Caco-2 (cell line): ENCODE results near the gene CDKL2. TPM values are rescaled to one million over a fixed set of nuclear protein-coding genes. Genes with fewer than 3 reads are reported as not detected.

Source experiments
- BruUV-seq: library from RNA; stranded (reverse); fragments of 400-500 nt; replicated peaks from 2 replicates; lab custom pipeline; 2021; lab: Mats Ljungman, UMichigan
- CTCF ChIA-PET: fragments of 300-600 bp; sonication (Branson Sonifier 250); formaldehyde crosslinking; loops from one replicate; lab custom pipeline; 2022; ENCODE audit warnings: antibody characterized with exemption; lab: Charles Lee
- POLR2A ChIA-PET: fragments of 300-600 bp; sonication (Branson Sonifier 250); formaldehyde crosslinking; loops from one replicate; lab custom pipeline; 2022; ENCODE audit warnings: antibody characterized with exemption; lab: Charles Lee
- DNase-seq, 2 experiments: peaks; one replicate each; pipeline versions ENCODE4 v3.0.0 to v3.0.0-alpha.2; 2020 to 2022
- H3K27me3 ChIP-seq: replicated peaks from 2 replicates; pipeline ENCODE4 v1.6.0; 2011; ENCODE audit warnings: low read length; ENCODE audit not compliant: control insufficient read depth, insufficient read depth
- H3K36me3 ChIP-seq: 2 replicates; pipeline ENCODE4 v1.5.1; 2011; ENCODE audit warnings: low read length; ENCODE audit not compliant: control insufficient read depth, insufficient read depth
- H3K4me1 ChIP-seq: fragments of 250-450 bp; sonication (Bioruptor Pico); 2 replicates; pipeline ENCODE4 v1.5.1; 2020; ENCODE audit warnings: mild to moderate bottlenecking
- H3K4me3 ChIP-seq: 2 replicates; pipeline ENCODE4 v1.5.1; 2011; ENCODE audit warnings: low read depth, mild to moderate bottlenecking, control low read depth, low read length
- H3K9me3 ChIP-seq: fragments of 250-450 bp; sonication (Bioruptor Pico); 2 replicates; pipeline ENCODE4 v1.5.1; 2020; ENCODE audit warnings: mild to moderate bottlenecking, moderate library complexity
- H3K27ac Mint-ChIP-seq: one replicate; pipeline ENCODE4 v1.8.0; 2022; ENCODE audit warnings: mixed read lengths; ENCODE audit not compliant: unreplicated experiment
- H3K27me3 Mint-ChIP-seq: one replicate; pipeline ENCODE4 v1.8.0; 2022; ENCODE audit warnings: mixed read lengths; ENCODE audit not compliant: insufficient read depth, unreplicated experiment
- H3K36me3 Mint-ChIP-seq: one replicate; pipeline ENCODE4 v1.8.0; 2022; ENCODE audit warnings: mild to moderate bottlenecking, mixed read lengths; ENCODE audit not compliant: insufficient read depth, unreplicated experiment
- H3K4me1 Mint-ChIP-seq: one replicate; pipeline ENCODE4 v1.8.0; 2022; ENCODE audit warnings: low read depth, mixed read lengths; ENCODE audit not compliant: unreplicated experiment
- H3K4me3 Mint-ChIP-seq: one replicate; pipeline ENCODE4 v1.8.0; 2022; ENCODE audit warnings: mild to moderate bottlenecking, moderate library complexity, mixed read lengths; ENCODE audit not compliant: unreplicated experiment
- H3K9me3 Mint-ChIP-seq: one replicate; pipeline ENCODE4 v1.8.0; 2022; ENCODE audit warnings: mixed read lengths; ENCODE audit not compliant: unreplicated experiment
- intact Hi-C: fragments of 100-400 bp; cut with micrococcal nuclease; formaldehyde crosslinking; loops from one replicate; pipeline ENCODE4 v1.10.0; 2022; ENCODE audit not compliant: unreplicated experiment
- total RNA-seq: library from RNA; stranded (reverse); gene quantifications from 2 replicates; pipeline ENCODE4 v1.2.3, GENCODE V29; 2022
- TF ChIP-seq, protein P1 (sequence below), 2 experiments: fragments of 200-600 bp in 1 of 2; IDR thresholded peaks; 1 replicate in 1 of 2; 2 replicates in 1 of 2; pipeline versions ENCODE4 v1.5.1 to v1.8.0; 2011 to 2022; ENCODE audit warnings: antibody characterized with exemption in 1 of 2, control low read depth in 1 of 2, inconsistent platforms in 1 of 2, low read depth in 1 of 2, low read length in 1 of 2, mild to moderate bottlenecking in 1 of 2, moderate library complexity in 1 of 2; ENCODE audit not compliant: insufficient read depth in 1 of 2, severe bottlenecking in 1 of 2, unreplicated experiment in 1 of 2

Gene CDKL2
- total RNA-seq, 1 experiment from 2014 or later: 1.9 TPM

DNA sequence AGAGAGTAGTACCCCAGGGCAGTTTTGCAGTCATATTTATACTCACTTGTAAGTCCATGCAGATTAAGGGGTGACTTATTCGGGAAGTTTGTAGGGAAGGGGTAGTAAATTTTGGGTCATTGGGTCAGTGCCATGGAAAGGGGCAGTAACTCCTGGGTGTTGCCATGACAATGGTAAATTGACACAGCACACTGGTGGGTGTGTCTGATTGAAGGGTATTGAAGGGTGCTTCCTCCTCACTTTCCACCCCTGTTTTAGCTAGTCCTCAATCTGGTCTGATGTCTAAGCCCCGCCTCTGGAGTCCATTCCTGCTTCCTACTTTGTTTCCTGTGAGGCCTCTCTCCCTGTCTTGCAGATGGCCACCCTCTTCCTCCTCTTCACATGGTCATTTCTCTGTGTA, 62.6 kb downstream of the CDKL2 start:
- CTCF ChIA-PET: no interaction called here

DNA sequence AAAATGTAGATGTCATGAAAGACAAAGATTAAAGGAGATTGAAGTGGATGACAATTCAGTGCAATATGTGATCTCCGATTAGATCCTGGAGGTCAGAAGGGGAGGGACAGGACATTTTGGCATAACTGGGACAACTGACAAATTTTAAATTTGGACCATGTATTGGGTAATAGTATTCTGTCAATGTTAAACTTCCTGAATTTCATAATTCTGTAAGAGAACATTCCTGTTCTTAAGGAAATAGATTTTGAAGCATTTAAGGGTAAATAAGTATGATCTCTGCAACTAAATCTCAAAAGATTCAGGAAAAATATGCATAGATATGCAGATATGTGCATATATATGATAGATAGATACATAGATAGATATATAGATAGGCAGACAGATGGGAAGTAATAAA, 63.4 kb downstream of the CDKL2 start:
- Mint-ChIP-seq H3K36me3 (peaks cover 3% of the 10 kb centered on the region), H3K27me3 (no peaks in the 10 kb centered on the region), H3K9me3 (no peaks in the 10 kb centered on the region), H3K4me3 (no peak overlapping the region), H3K4me1 (peaks cover 2% of the 10 kb centered on the region), H3K27ac (no peak overlapping the region)
- TF ChIP-seq, protein P1, sequence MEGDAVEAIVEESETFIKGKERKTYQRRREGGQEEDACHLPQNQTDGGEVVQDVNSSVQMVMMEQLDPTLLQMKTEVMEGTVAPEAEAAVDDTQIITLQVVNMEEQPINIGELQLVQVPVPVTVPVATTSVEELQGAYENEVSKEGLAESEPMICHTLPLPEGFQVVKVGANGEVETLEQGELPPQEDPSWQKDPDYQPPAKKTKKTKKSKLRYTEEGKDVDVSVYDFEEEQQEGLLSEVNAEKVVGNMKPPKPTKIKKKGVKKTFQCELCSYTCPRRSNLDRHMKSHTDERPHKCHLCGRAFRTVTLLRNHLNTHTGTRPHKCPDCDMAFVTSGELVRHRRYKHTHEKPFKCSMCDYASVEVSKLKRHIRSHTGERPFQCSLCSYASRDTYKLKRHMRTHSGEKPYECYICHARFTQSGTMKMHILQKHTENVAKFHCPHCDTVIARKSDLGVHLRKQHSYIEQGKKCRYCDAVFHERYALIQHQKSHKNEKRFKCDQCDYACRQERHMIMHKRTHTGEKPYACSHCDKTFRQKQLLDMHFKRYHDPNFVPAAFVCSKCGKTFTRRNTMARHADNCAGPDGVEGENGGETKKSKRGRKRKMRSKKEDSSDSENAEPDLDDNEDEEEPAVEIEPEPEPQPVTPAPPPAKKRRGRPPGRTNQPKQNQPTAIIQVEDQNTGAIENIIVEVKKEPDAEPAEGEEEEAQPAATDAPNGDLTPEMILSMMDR (IDR thresholded peaks at IDR 0.05; ENCODE audit: insufficient read depth in 1 of 2, low read depth in 1 of 2, low read length in 1 of 2, severe bottlenecking in 1 of 2, unreplicated experiment in 1 of 2): no peak
- Histone ChIP-seq H3K4me3 (no peak overlapping the region), H3K4me1 (peaks cover 7% of the 10 kb centered on the region; the same call in 1 of the 2 replicates), H3K36me3 (no peaks in the 10 kb centered on the region), H3K9me3 (no peaks in the 10 kb centered on the region), H3K27me3 (no peaks in the 10 kb centered on the region)
- BruUV-seq: no TSS peak
- intact Hi-C loops: no loop called here
- DNase-seq: no peak
- POLR2A ChIA-PET: no interaction called here
- CTCF ChIA-PET: no interaction called here

More for the DNA sequence above, 62.6 kb downstream of the CDKL2 start:
- H3K4me1 ChIP-seq: no peaks in the 10 kb centered on the region
- H3K4me3 ChIP-seq: no peak overlapping the region
- H3K27me3 ChIP-seq: no peaks in the 10 kb centered on the region
- H3K9me3 ChIP-seq: no peaks in the 10 kb centered on the region
- intact Hi-C loops: no loop called here
- POLR2A ChIA-PET: no interaction called here
- no peak for DNase-seq
- H3K27me3 Mint-ChIP-seq: no peaks in the 10 kb centered on the region
- BruUV-seq: no TSS peak
- H3K36me3 Mint-ChIP-seq: no peaks in the 10 kb centered on the region
- no peak overlapping the region for H3K27ac Mint-ChIP-seq
- H3K9me3 Mint-ChIP-seq: no peaks in the 10 kb centered on the region
- H3K36me3 ChIP-seq: no peaks in the 10 kb centered on the region
- no peak overlapping the region for H3K4me3 Mint-ChIP-seq
- H3K4me1 Mint-ChIP-seq: no peaks in the 10 kb centered on the region
- TF ChIP-seq, protein P1 (IDR thresholded peaks at IDR 0.05; ENCODE audit: insufficient read depth in 1 of 2, low read depth in 1 of 2, low read length in 1 of 2, severe bottlenecking in 1 of 2, unreplicated experiment in 1 of 2): no peak

DNA sequence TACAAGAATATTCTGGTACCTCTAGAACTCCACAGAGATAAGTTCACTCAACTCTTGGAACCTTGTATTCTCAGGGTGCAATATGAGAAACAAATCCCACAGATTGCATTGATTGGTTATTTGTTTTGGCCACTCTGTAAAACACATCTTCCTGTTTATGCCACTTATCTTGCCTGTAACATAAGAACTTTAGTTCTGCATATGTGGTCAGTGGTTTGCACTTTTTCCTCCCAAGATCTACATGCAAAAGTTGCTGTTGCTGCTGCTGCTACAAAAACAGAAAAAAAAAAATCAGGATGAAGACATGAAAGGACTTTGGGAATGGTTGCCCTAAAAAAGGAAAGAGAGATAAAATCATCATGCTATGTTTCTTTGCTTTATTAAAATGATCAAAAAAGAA, 64.8 kb downstream of the CDKL2 start:
- no TSS peak for BruUV-seq
- Mint-ChIP-seq H3K27me3 (no peaks in the 10 kb centered on the region), H3K4me3 (no peak overlapping the region), H3K4me1 (peaks cover 7% of the 10 kb centered on the region), H3K9me3 (no peaks in the 10 kb centered on the region), H3K36me3 (peaks cover 7% of the 10 kb centered on the region), H3K27ac (no peak overlapping the region)
- Histone ChIP-seq H3K9me3 (no peaks in the 10 kb centered on the region), H3K4me3 (no peak overlapping the region), H3K27me3 (no peaks in the 10 kb centered on the region), H3K4me1 (peaks cover 17% of the 10 kb centered on the region), H3K36me3 (no peaks in the 10 kb centered on the region)
- ChIA-PET POLR2A (no interaction called here), CTCF (no interaction called here)
- intact Hi-C loops: no loop called here
- TF ChIP-seq, protein P1 (IDR thresholded peaks at IDR 0.05; ENCODE audit: insufficient read depth in 1 of 2, low read depth in 1 of 2, low read length in 1 of 2, severe bottlenecking in 1 of 2, unreplicated experiment in 1 of 2): no peak
- no peak for DNase-seq
